IPS-18c (cell line): ENCODE data around the gene ANKFY1.
"Not testable (repeated sequence)": the region's sequence is repeated elsewhere in the genome, so short reads cannot be mapped to it uniquely, and the experiment has no call there.

Source experiments
- H3K4me3 ChIP-seq: 2 replicates; pipeline ENCODE4 v1.7.0; 2013; ENCODE audit warnings: low read depth, mild to moderate bottlenecking, low read length, moderate library complexity; ENCODE audit not compliant: insufficient read depth
- H3K9me3 ChIP-seq: one replicate; pipeline ENCODE4 v1.6.1; 2013; ENCODE audit warnings: mild to moderate bottlenecking, low read length, moderate library complexity; ENCODE audit not compliant: control insufficient read depth, insufficient read depth

ANKFY1 gene

GRCh38 chr17:4266550-4266949, 2.8 kb upstream of the ANKFY1 start:
- no peak overlapping the region for H3K4me3 ChIP-seq
- no peaks in the 10 kb centered on the region for H3K9me3 ChIP-seq

GRCh38 chr17:4262703-4263102, 1.1 kb downstream of the ANKFY1 start:
- Histone ChIP-seq H3K4me3 (peak overlapping the region; percentile 97), H3K9me3 (peaks cover 3% of the 10 kb centered on the region)

- H3K4me3 ChIP-seq = no peak overlapping the region
- peaks cover 3% of the 10 kb centered on the region for H3K9me3 ChIP-seq
These were observed 2.3 kb downstream of the ANKFY1 start for GRCh38 chr17:4261452-4261851.

GRCh38 chr17:4258867-4259266, 4.9 kb downstream of the ANKFY1 start:
- peaks cover 5% of the 10 kb centered on the region for H3K9me3 ChIP-seq
- no peak overlapping the region for H3K4me3 ChIP-seq

GRCh38 chr17:4256952-4257351, 6.8 kb downstream of the ANKFY1 start:
- no peak overlapping the region for H3K4me3 ChIP-seq
- H3K9me3 ChIP-seq = peaks cover 5% of the 10 kb centered on the region

GRCh38 chr17:4255271-4255670, 8.5 kb downstream of the ANKFY1 start:
- H3K9me3 ChIP-seq, H3K4me3 ChIP-seq: not testable (repeated sequence)

GRCh38 chr17:4250887-4251286, 12.9 kb downstream of the ANKFY1 start:
- no peak overlapping the region for H3K4me3 ChIP-seq
- H3K9me3 ChIP-seq = peaks cover 4% of the 10 kb centered on the region

GRCh38 chr17:4249452-4250029, 14.2 kb downstream of the ANKFY1 start:
- H3K9me3 ChIP-seq = peaks cover 4% of the 10 kb centered on the region
- no peak overlapping the region for H3K4me3 ChIP-seq

GRCh38 chr17:4248504-4249277, 15.1 kb downstream of the ANKFY1 start:
- Histone ChIP-seq H3K9me3 (peaks cover 2% of the 10 kb centered on the region), H3K4me3 (no peak overlapping the region)

- Histone ChIP-seq H3K4me3 (no peak overlapping the region), H3K9me3 (peaks cover 2% of the 10 kb centered on the region)
These were observed 15.8 kb downstream of the ANKFY1 start for GRCh38 chr17:4247971-4248388.

- Histone ChIP-seq H3K4me3 (no peak overlapping the region), H3K9me3 (peaks cover 2% of the 10 kb centered on the region)
These were observed 16.3 kb downstream of the ANKFY1 start for GRCh38 chr17:4247361-4247970.

- H3K9me3 ChIP-seq = peaks cover 2% of the 10 kb centered on the region
- no peak overlapping the region for H3K4me3 ChIP-seq
These were observed 17.1 kb downstream of the ANKFY1 start for GRCh38 chr17:4246674-4247073.

GRCh38 chr17:4241535-4241934, 22.2 kb downstream of the ANKFY1 start:
- H3K4me3 ChIP-seq = no peak overlapping the region
- H3K9me3 ChIP-seq = no peaks in the 10 kb centered on the region

- Histone ChIP-seq H3K4me3 (no peak overlapping the region), H3K9me3 (no peaks in the 10 kb centered on the region)
These were observed 27.3 kb downstream of the ANKFY1 start for GRCh38 chr17:4236456-4236855.

GRCh38 chr17:4235372-4236279, 28.2 kb downstream of the ANKFY1 start:
- no peak overlapping the region for H3K4me3 ChIP-seq
- H3K9me3 ChIP-seq = no peaks in the 10 kb centered on the region

- Histone ChIP-seq H3K4me3 (no peak overlapping the region), H3K9me3 (no peaks in the 10 kb centered on the region)
These were observed 29.4 kb downstream of the ANKFY1 start for GRCh38 chr17:4234401-4234800.

GRCh38 chr17:4233668-4234258, 30.0 kb downstream of the ANKFY1 start:
- Histone ChIP-seq H3K9me3 (no peaks in the 10 kb centered on the region), H3K4me3 (no peak overlapping the region)
